CD4-positive, alpha-beta T cell treated with Interleukin-6 at 100 ng/mL for 8 hours (primary cell): ENCODE results near the gene IL1RAP.

Experiments
- DNase-seq: peaks from one replicate; pipeline ENCODE4 v3.0.0-alpha.2; 2020; ENCODE audit warnings: mixed read lengths, low spot score

Gene IL1RAP

DNA sequence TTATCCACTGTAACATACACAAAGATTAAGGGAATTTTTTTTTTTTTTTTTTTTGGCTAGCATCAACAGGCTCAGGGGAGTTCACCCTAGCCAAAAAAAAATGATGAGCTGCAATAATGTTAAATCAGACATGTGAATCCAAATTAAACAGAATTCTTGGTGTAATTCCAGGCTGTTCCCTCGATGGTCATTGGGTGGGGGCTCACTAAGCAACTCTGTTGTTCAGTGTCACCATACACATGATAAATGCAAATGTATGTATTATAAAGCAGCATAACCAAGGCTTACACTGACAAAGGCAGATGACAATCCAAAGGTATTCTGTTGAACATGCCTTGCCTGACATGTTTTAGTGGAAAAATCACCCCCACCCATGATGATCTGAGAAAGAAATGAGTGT is 29.0 kb downstream of the IL1RAP start:
- no peak for DNase-seq

DNA sequence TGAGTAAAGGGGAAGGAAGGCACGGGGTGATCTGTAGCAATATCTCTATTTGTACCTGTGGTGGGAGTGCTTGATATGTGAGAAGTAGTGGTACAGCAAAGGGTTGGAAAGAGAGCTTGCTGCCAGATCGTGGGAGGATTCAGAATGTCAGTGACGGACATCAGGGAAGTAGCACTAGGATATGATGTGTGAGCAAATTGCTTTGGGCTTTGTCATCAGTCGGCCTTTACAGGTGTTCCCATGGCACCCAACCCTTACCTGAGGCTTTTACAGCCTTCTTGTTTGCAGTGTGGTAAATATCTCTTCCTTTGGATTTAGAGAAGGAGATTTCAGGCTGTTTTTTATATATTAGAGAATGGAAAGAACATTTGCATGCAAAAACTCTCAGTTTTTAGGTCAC is 29.8 kb downstream of the IL1RAP start:
- no peak for DNase-seq

DNA sequence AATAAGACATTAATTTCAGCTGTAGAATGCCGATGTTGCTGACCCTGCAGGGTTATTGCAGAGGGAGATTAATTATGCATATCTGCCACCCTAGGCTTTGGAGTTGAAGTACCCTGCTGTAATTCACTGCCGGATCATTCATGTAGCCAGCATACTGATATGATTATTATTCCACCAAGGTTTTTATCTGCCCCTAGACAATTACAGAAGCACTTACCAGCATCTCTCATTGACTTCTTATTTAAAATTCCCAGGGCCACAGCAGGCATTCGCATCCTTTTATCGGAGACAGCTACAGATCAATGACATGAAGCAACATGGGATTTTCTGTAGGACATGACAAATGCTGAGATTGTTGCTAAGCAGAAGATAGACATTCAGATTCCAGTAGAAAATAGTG is 31.3 kb downstream of the IL1RAP start:
- DNase-seq = no peak

DNA sequence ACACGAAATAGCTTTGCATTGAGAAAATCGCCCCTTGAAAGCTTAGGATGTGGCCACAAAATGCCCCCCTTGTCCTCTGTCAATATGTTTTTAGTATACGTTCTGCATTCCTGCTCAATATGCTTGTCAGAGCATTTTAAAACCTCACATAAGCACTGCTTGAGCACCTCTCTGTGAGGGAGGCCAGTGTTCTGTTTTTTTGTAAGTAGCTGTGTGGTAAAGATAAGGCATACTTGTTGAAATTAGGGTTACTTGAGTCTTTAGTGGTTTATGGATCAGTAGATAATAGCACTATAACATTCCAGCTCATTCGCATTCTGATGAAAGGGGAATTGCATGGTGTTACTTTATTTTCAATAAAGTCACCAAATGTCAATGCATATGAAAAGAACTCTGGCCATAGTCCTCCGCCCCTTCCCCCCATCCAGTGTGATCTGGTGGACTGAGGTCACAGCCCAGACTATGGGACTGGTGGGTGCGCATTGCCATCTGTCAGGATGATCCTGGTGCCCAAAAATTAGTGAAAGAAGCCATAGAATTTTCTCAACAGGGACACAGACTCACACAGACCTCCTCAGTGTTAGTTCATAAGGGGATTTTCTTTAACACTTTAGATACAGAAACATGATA is 33.1 kb downstream of the IL1RAP start:
- no peak for DNase-seq

DNA sequence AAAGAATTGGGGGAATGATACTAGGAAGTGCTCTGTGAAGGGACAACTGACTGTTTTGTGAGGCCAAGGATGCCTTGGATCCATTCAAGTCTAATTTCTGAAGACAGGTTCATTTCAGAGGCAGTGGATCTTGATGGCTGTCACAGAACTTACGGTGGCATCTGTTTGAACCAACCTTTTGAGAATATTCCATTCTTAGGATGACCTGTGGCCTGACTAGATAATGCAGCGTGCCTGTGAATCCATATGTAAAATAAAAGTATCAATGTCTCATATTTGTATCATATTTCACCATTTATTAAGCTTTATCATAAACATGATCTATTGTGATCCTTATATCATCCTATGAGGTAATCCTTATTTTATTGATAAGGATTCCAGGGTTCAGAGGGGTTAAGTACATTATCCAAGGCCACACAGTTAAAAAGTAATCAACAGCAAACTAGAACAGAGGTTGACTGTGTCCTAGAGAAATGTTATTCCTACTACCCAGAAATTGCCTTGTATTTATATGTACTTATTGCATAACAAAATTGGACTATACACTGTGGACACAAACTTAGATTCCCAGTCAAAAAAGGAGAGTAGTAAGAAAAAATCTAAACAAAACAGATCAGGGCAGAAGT is 34.3 kb downstream of the IL1RAP start:
- no peak for DNase-seq

DNA sequence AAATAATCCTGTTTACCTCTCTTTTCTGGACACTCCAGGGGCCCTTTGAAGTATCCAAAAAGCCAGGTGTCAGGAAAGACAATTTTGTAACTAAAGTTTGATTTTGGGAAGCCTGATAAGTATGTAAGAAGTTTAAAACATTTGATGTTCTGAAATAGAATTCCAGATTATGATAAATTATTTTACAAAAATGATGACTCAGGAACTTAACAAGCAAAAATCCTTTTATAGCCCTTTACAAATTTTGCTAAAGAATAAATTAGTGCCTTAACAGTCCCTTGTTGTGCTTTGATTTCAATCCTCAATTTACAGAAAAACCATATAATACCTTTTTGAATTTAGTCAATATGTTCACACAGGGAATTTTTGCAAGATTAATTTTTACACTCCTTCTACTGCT is 38.1 kb downstream of the IL1RAP start:
- no peak for DNase-seq

DNA sequence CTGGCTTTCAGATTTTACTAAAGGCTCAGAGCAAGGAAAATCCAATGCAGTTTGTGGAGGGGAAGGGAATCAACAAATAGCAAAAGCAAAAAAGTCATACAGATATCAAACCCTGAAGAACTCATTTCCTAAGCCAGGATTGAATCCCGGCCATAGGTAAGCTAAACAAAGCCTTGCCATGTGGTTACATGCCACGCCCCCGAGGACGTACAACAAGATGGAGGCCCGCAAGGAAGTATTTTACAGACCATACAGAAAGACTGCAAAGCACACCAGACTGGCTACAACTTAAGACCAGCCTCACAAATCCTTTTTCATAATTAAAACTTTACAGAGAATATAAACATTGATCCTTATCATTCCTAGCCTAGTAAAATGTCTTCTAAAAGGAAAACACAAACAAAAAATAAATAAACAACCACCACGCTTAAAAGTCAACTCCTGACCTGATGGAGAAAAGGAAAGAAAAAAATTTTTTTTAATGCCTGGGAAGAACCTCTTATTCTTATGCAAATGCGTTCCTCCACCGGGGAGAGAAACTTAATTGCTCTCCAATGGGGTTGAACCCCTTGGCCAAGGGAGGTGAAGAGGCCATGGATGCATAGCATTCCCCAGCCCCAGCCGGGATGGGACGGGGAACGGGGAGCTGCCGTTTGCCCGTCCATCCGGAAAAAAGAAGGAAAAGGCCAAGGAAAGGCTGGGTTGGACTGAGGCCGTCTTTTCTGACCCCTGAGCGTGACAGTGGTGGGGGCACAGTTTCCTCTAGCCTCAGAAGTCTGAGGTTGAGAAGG is 39.3 kb downstream of the IL1RAP start:
- no peak for DNase-seq

DNA sequence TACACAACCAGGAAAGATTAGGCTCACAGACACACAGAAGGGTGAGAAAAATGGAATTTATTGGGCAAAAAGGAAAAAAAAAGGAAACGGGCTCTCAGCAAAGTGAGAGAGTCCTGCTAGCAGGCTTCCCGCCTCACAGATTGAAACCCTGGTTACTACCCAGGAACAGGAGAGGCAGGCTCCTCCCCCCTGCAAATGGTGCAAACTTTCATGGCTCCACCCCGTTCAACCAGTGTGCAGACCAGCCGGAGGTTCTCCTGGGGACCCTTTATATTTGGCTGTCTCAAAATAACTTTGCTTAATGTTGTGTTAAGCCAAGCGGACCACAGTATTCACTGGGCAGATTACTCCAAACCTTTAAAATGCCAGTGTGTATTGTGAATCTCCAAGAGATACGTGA is 40.3 kb downstream of the IL1RAP start:
- no peak for DNase-seq

DNA sequence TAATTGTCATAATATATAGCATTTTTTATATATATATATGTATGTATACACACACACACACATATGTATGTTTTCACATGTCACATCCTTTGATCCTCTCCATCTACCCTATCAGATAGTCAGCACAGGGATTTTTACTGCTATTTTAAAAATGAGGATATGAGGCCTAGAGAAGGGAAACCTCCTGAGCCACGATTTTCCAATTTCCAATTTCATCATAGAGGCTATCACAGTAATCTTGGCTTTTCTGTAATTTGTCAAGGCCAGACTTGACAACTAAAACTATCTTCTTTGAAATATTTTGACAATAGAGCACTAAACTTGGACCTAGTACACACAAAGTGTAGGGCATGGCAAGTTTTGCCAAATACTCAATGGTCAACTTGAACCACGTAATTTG is 42.5 kb downstream of the IL1RAP start:
- no peak for DNase-seq

DNA sequence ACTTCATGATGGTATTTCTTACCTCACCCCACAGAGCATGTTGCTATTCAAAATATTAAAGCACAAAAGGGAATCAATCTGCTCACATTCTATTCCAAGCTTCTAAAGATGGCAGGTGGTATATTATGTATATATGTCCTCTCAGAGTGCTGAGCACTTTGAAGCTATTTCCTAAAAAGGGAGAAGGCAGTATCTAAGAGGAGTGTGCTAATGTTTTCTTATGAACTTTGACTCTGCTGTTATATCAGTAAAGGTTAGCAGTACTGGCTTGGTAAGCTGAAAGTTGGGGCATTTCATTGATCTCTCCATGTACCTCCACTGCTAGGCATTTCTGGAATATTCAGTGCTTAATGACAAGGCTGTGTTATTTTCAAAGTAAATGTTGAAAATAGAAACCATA is 43.4 kb downstream of the IL1RAP start:
- DNase-seq = no peak

DNA sequence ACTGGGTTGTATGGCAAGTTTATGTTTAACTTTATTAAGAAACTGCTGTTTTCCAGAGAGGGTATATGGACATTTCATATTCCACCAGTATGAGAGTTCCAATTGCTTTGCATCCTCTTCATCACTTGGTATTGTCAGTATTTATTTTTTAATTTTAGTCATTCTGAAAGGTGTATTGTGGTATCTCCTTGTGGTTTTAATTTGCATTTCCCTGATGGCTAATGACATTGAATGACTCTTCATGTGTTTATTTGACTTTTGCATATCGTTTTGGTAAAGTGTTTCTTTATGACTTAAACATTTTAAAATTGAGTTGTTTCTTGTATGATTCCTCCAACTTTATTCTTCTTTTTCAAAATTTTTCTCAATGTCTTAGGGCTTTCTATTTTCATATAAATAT is 44.4 kb downstream of the IL1RAP start:
- DNase-seq = no peak

DNA sequence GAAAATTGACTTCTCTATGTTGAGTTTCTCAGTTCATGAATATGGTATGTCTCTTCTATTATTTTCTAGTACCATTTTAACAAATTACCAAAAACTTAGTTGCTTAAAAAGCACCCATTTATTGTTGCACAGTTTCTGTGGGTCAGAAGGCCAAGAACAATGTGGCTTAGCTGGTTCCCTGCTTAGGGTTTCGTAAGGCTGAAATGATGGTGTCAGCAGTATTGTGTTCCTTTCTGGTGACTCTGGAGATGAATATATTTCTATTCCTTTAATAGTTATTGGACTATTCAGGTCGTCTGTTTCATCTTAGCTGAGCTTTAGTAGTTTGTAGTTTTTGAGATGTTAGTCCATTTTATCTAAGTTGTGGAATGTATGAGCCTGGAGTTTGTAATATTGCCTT is 44.9 kb downstream of the IL1RAP start:
- no peak for DNase-seq

DNA sequence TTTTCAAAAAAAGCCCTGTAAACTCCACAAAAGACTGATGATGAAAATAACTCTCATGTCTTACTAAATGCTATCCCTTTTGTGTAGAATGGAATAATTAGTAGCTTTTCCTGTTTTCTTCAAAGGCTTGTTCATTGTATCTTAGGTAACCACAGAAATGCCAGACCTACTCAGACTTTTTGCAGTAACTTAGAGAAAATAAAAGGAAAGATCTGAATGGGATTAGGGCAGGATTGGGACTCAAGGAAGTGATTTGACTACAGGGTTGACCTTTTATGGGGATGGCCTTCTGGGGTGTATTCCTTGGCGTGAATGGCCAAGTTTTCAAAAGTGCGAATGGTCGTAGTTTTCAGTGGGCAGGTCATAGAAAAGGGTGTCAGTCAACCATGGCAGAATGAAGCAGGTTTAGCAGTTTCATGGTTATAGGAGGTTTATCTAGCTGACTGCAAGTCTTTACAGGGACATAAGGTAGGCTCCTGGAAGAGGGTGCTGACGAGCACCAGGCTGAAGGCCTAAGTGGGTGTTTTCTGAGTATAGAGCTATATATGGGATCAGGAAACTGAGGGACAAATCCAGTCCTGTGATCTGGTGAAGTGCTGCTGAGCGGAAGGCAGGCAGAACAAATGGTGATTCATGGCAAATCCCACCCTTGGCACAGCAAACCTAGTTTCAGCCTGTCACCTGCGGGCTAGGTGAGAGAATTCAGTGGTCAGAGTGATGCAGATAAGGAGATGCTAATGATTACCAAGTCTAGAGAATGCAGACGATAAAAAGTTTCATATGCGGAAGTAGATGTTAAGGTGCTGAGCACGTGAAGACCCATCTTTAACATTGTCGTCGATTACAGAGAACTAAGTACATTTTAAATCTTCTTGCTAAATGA is 46.4 kb downstream of the IL1RAP start:
- DNase-seq = no peak

DNA sequence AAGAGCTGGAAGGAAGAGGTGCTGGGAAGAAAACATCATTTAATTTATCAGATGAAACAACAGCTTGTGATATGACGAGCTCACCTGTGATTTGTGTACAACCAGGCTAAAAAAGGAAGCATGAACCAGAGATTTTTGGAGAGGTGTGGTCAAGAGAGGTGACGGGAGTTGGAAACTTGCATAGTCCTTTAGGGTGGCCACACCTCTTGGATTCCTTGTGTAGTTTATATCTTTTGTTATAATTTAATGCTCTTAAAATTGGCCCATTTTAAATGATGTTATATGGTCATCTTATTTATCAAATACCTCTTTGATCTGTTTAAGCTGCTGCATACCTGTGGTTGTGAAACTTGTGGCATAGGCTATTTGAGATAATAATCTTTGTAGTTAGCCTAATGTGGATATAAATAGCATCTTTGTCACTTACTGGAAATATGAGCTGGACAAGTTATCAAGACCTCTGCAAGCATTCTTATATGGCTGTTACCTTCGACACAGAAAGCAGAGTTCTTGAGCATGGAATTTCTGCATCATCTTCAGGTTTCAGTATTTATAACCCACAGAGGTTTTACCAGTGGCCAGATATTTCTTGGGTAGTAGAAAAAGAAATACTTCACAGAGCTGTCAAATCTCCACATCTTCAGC is 49.1 kb downstream of the IL1RAP start:
- no peak for DNase-seq

DNA sequence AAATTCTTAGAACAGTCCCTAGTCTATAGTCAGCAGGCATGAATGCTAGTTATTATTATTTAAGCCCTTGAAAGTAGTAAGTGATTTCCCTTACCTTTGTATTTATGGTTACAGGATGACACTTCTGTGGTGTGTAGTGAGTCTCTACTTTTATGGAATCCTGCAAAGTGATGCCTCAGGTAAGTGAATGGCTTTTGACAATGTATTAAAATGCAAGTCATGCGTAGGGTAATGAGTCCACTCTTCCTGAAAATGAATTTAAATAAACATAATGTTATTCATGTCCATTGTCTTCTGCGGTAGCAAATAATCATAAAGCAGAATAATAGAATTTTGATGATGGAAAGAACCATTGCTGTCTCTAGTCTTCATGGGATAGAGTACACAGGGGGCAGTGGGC is 50.3 kb downstream of the IL1RAP start:
- DNase-seq = no peak

DNA sequence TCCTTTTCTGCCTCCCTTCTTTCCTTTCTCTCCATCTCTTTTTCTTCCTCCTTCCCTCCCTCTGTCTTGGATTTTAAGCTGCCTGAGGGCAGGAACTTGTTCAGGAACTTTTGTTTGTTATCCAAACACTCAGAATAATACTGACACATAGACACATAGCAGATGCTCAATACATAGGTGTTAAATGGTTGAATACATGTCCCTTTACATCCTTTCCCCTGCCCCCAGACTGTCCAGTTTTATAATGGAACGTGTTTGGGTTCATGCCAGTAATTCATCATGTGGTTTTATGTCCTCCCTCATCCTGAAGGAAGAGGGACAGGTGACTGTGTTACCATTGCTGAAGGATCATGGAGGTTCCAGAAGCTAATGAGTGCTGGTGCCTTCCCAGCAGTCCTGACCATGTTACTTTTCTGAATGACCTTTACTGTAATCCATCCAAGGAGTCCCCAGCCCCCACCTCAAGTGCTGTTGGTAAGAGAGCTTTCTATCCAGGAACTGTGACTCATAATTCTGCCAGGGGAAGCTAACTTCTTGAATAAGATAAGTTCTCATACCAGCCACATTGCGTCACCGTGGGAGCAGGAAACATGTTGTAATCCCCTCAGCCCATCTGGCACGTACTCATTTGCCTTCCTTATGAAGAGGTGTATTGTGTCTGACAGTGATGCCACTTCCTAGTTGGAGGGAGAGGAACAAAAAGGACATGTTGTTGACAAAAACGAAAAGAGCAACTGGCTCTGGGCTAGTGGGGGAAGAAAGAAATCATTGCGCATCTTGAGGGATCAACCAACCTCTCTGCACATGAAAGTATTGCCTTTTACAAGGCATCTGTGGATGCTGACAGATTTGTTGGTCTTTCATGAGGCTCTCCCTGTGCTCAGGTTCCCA is 52.4 kb downstream of the IL1RAP start:
- DNase-seq = no peak

DNA sequence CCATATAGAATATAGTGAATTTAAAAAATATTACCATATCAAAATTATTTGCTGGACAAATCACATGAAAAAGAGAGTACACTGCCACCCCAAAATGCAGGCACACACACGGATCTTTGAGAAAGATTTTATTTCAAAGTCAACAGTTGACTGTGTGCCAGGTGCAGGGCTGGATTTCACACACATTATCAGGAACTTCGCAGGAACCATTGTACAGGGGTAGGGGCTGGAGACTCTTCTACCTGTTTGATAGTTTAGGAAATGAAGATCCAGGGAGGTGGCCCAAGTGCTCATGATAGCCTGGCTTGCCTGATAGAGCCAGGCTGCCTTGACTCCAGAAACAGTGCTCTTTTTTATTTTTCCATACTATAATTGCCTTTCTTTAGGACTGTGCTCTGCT is 54.2 kb downstream of the IL1RAP start:
- DNase-seq = no peak

DNA sequence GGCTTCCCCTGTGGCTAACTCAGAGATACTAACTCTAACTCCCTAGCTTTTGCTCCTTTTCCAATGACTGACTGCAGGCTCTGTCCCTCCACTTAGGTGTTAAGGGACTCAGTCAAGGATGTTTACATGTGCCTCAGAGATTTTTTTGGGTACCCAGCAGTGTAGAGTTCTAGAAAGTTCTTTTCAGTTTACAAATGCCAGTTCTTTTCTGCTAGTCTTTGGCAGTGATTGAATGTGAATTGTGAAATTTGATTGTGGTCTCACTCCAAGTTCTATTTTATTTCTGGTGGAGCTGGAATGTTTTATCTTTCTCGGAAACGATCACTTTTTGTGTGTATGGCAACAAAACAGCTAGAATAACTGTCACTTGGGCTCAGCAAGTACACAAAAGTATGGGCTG is 60.6 kb downstream of the IL1RAP start:
- no peak for DNase-seq

DNA sequence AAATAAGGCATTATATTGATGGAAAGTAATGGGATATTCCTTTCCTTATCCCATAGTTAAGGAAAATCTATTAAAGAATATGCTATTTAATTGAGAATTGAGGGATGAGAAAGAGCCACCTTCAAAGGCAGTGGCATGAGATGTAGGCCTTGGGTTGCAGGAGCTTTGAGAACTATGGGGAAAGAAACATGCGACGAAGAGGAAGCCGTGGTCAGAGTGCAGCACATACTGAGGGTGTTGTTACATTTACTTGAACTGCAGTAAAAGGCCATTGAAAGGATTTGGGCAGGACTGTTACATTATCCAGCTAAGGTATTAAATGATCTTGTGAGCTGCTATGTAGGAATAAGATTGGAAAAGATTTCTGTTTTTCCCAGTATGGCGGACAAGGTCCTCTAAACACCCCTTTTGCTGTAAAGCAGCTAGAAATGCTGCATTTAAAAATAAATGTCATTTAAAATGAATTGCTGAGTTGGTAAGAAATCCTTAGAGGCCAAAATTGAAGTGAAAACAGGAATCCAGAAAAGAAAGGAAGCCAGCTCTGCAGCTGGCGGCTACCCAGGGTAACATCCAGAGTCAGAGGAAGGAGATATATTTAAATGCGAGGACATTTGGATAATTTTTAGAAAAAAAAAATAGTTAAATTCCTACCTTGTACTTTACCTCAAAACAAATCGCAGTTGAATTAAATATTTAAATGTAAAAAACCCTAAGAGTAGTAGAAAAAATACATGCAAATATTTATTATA is 61.7 kb downstream of the IL1RAP start:
- DNase-seq = no peak

DNA sequence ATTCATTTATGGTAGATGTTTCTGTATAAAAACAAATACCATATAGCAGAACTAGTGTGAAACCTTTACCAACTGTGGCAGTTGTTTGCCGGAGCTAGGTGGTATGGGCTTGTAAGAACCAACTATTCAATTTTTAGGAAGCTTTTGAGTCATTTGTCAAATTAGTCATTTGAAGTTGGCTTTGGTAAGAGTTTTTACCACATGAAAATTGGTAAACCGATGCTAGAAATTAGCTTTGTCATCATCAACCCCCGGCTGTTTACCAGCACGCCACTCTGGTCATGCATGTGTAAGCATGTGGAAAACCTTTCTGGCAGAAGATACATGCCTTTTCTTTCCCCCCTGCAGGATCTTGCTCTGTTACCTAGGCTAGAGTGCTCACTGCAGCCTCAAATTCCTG is 63.3 kb downstream of the IL1RAP start:
- DNase-seq = no peak
